ENCODE data around the gene HPS6.

DNA sequence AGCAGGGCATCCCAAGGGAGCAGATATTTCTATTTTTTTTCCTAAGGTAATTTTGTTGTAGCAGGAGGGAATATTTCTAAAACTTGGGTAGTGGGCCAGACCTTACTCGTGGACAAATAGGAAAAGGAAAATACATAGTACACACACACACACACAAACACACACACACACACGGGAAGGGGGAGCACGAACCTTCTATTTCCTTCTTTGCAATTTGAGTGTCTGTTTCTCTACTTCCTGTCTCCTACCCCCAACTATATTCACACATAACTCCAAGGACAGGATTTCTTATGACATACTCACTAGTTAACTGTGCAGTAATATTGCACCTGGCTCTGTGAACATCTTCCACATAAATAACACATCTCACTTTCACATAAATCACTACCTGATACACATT is 50.6 kb downstream of the HPS6 start:
- TF ChIP-seq CTCF (IDR thresholded peaks at IDR 0.05): no peak
- no peak for TF ChIP-seq FOXP1 (CRISPR knock-in tag; IDR thresholded peaks at IDR 0.05; ENCODE audit: borderline replicate concordance)
- TF ChIP-seq SP1 (CRISPR knock-in tag; conservative IDR thresholded peaks at IDR 0.05): no peak
- TF ChIP-seq ESRRA (CRISPR knock-in tag; IDR thresholded peaks at IDR 0.05; ENCODE audit: borderline replicate concordance): no peak
- no peak for TF ChIP-seq IRF2 (CRISPR knock-in tag; IDR thresholded peaks at IDR 0.05; ENCODE audit: borderline replicate concordance, low read depth)
- TF ChIP-seq JUN (CRISPR knock-in tag; IDR thresholded peaks at IDR 0.05): no peak
- TF ChIP-seq ZNF121 (CRISPR knock-in tag; IDR thresholded peaks at IDR 0.05): no peak

All from WTC11 (cell line).